NCI-H128 (cell line): Measurements from ENCODE around the gene INCENP.

Experiments used
- DNase-seq: peaks from one replicate; lab custom pipeline; 2025; ENCODE audit not compliant: unreplicated experiment; lab: John Stamatoyannopoulos, UW

The INCENP gene

DNA sequence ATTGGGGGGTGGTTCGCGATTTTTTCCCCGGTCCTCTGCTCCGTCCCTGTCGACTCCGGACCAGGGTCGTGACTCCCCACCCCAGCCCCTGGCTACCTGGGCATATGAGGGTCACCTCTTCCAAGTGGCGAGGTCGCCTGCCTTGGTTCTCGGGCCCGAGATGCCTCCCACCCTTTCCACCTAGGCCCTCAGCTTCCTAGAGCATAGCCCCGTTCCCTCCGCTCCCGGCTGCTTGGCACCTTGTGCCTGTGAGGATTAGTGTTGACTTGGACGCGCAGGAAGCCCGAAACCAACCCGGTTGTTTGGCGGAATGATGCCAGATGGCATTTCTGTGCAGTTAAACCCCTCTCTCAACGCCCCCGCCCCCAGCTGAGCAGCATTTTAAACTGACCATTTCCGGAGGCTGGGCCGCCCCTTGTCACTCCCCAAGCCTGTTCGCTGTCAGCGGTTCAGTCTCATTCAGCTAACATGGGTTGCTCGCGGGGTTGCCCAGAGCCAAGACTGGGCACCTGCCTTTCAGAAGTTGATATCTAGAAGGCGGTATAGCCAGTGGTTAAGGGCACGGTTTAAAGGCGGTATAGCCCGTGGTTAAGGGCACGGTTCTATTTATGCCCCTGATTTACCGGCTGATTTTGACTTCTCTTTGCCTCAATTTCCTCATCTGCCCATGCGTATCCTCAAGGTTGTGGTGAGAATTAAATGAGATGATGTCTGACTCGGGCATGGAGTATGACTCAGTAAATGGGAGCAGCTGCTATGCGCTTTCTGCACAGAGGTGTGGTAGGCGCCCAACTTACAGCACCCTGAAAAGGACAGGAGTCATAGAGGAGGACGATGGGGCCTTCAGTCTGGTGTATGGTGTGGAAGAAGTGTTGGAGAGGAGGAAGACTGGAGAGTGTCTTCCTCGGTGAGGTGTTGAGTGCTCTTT, 639 bp downstream of the INCENP start:
- no peak for DNase-seq

GRCh38 chr11:62125316-62125715, 1.5 kb downstream of the INCENP start:
- DNase-seq, result no peak

DNA sequence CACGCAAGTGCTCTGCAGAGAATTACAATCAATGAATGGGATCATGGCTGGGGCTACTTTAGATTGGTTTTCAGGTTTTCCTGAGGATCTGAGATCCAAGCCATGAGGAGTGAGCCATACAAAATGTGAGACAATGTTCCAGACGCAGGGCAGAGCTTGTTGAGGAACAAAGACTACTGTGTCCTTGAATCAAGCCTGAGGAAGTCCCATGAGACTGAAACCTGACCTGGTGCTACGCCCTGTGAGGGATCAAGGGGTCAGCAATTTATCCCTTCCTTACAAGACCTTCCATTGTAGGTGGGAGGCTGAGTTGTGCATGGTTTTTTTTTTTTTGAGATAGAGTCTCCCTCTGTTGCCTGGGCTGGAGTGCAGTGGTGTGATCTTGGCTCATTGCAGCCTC, 2.1 kb downstream of the INCENP start:
- DNase-seq, result no peak

DNA sequence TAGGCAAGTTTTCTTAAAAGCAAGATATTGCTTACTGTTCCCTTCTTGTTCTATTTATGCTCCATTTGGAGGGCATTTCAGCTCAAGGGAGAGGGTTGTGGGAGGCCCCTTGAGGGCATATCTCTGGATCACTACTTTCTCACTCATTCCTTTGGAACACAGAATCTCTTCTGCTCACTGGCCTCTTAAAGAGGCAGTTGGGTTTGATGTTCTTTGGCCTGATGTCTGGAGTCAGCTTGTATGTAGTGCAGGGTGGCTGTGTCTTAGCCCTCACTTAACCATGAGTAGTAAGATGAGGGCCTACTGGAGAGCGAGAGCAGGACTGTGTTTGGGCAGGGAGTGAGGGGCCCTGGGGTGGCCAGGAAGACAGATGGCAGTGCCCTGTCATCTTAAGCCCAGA, 3.6 kb downstream of the INCENP start:
- DNase-seq, result no peak

DNA sequence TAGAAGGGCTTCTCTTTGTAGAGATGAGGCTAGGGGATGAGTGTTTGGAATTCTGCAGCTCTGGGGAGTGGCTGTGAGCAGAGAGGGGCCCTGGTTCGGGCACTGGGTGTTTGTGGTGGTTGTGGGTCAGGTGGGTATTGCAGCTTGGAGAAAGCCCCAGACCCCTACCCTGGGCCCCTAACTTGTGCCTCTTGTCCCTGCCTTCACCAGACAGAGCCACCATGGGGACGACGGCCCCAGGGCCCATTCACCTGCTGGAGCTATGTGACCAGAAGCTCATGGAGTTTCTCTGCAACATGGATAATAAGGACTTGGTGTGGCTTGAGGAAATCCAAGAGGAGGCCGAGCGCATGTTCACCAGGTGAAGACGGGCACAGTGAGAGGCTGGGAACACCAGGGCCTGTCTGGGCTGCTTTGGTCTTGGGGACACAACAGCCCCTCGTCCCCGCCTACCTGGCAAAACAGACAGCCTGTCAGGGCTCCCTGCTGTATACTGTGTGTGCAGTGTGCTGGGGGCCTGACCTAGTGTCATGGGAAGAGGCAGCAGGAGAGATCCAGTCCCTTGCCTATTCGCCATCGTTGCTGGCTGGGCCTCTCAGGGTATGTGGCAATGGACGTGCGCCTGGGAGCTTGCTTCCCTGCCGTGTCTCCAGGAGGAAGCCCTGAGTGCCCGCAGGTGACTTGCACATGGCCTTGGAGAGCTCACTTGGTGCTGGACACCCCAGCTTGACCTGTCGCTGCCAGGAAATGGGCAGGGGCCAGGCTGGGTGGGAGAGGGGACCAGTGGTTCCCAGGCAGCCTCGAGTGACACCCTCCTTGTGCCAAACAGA, 4.3 kb downstream of the INCENP start:
- no peak for DNase-seq

GRCh38 chr11:62128835-62129234, 5.0 kb downstream of the INCENP start:
- no peak for DNase-seq

- DNase-seq, result no peak
Observed at GRCh38 chr11:62129590-62130282, 5.9 kb downstream of the INCENP start.

DNA sequence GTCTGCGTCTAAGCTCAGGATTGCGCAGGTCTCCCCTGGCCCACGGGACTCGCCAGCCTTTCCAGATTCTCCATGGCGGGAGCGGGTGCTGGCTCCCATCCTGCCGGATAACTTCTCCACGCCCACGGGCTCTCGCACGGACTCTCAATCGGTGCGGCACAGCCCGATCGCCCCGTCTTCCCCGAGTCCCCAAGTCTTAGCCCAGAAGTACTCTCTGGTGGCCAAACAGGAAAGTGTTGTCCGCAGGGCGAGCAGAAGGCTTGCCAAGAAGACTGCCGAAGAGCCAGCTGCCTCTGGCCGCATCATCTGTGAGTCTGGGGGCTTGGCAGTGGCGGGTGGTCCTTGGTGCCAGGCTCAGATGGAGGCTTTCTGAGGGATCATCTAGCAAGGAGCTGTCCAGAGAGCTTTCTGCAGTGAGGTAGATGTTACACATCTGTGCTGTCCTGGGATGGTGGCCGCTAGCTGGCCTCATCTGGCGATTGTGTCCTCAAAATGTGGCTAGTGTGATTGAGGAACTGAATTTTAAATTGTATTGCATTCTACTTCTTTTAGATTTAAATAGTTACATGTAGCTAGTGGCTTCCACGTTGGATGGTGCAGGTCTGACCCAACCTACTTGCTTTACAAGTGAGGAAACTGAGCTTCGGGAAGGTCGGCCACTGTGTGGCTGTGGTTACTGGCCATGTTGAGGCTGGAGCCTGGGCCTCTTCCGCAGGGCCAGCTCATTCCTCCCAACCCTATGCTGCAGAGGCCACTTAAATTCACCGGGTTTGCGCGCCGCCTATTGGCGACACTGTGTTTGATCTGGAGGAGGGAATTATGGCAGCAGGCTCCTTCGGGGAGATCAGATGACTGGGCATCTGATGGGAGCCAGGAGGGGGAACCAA, 6.7 kb downstream of the INCENP start:
- no peak for DNase-seq

DNA sequence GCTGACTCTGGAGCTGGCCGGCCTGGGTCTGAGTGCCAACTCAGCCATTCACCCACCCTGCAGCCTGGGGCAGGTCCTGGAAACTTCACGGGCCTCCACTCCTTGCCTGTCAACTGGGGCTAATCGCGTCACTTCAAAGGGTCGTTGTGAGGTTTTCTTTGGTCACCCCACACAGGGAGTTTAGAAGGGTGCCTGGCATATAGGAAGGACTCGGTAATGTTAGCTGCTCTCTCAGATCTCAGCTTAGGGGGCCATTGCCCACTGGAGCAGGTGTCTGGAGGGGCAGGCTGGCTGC, 7.3 kb downstream of the INCENP start:
- no peak for DNase-seq

GRCh38 chr11:62132191-62132590, 8.4 kb downstream of the INCENP start:
- DNase-seq, result no peak

DNA sequence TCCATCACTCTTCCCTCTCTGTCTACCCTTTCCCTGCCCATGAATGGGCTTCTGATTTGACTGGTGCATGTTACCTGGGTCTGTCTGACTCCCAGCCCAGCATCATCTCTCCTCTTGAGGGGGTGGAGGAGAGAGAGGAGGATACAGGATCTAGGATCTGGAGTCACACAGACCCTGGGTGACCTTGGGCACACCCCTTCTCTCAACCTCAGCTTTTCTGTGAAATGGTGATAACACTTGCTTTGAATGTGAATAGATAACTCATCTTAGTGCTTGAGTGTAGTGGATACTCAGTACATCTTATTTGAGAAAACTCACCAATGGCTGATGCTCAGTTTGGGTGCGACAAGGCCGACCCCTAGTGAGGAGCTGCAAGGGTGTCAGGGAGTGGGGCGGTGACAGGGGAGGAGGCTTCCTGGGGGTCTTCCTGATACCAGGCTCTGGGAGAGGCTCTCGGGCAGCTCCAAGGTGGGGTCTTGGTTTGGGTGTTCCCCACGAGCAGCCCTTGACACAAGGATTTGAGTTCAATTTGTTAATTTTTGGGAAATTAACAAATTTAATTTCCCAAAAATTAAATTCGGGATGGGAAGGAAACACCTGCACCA, 9.0 kb downstream of the INCENP start:
- no peak for DNase-seq

- DNase-seq, result no peak
Observed at GRCh38 chr11:62133328-62134065, 9.7 kb downstream of the INCENP start.

- no peak for DNase-seq
Observed at GRCh38 chr11:62137276-62137861, 13.6 kb downstream of the INCENP start.

DNA sequence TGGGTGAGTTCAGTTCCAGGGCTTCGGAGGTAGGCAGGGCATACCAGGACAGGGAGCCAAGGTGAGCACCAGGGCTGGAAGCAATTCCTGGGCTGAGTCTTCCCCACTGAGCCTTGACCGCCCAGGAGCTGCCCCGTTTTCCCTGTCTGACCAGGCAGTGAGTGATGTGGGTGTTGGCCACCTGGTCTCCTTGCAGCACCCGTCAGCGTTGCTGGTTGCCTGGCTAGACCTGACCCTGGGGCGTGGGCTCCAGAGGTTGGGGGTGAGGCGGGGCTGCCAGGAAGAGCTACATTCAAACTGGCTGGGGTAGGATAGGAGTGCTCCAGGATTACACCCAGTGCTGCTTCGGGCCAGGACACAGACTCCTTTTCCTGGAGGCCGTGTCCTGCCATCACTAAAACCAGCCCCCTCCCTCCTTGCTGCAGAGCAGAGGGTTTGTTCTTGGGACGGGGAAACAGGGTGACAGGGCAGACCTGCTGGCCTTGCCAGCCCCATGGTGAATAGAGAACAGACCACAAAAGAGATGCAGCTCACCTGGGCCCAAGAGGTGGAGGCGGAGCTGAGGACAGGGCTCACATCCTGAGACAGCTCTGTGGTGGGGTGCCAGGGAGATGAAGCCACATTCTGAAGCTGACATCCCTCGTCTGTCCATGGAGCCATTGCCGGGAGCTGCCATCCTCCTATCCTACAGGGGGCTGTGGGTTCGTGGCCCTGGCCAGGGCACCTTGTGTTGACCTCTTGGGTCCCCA, 14.2 kb downstream of the INCENP start:
- DNase-seq, result no peak

- DNase-seq, result no peak
Observed at GRCh38 chr11:62138630-62139425, 15.0 kb downstream of the INCENP start.

GRCh38 chr11:62139526-62140303, 15.9 kb downstream of the INCENP start:
- DNase-seq, result no peak
